GM19328 (cell line): Measurements from ENCODE around the gene PDPR.
"Not testable (repeated sequence)": the region's sequence is repeated elsewhere in the genome, so short reads cannot be mapped to it uniquely, and the experiment has no call there.

ENCODE experiments used
- ATAC-seq: cut with Tn5 transposase; IDR thresholded peaks from one replicate; pipeline ENCODE4 v1.9.1; 2021; ENCODE audit warnings: mild to moderate bottlenecking, moderate library complexity; ENCODE audit not compliant: unreplicated experiment

Gene PDPR

GRCh38 chr16:70127706-70128105 lies 13.6 kb downstream of the PDPR start:
- ATAC-seq, result not testable (repeated sequence)

- not testable (repeated sequence) for ATAC-seq
Measured at GRCh38 chr16:70128844-70129243, 14.7 kb downstream of the PDPR start.

GRCh38 chr16:70135796-70136195 lies 21.7 kb downstream of the PDPR start:
- not testable (repeated sequence) for ATAC-seq

- not testable (repeated sequence) for ATAC-seq
Measured at GRCh38 chr16:70136595-70136994, 22.5 kb downstream of the PDPR start.

- not testable (repeated sequence) for ATAC-seq
Measured at GRCh38 chr16:70142739-70143138, 28.6 kb downstream of the PDPR start.

GRCh38 chr16:70143231-70143895 lies 29.2 kb downstream of the PDPR start:
- not testable (repeated sequence) for ATAC-seq

- not testable (repeated sequence) for ATAC-seq
Measured at GRCh38 chr16:70147853-70148252, 33.7 kb downstream of the PDPR start.

- not testable (repeated sequence) for ATAC-seq
Measured at GRCh38 chr16:70148453-70148852, 34.3 kb downstream of the PDPR start.

- ATAC-seq, result not testable (repeated sequence)
Measured at GRCh38 chr16:70149296-70149695, 35.2 kb downstream of the PDPR start.

GRCh38 chr16:70151391-70151790 lies 37.3 kb downstream of the PDPR start:
- ATAC-seq, result no peak

GRCh38 chr16:70151941-70152509 lies 37.9 kb downstream of the PDPR start:
- no peak for ATAC-seq

- no peak for ATAC-seq
Measured at GRCh38 chr16:70152578-70153302, 38.6 kb downstream of the PDPR start.

- not testable (repeated sequence) for ATAC-seq
Measured at GRCh38 chr16:70154736-70155135, 40.6 kb downstream of the PDPR start.

- no peak for ATAC-seq
Measured at GRCh38 chr16:70156207-70156978, 42.3 kb downstream of the PDPR start.

GRCh38 chr16:70157105-70157476 lies 43.0 kb downstream of the PDPR start:
- no peak for ATAC-seq

GRCh38 chr16:70157477-70158260 lies 43.5 kb downstream of the PDPR start:
- no peak for ATAC-seq

- no peak for ATAC-seq
Measured at GRCh38 chr16:70158261-70158939, 44.3 kb downstream of the PDPR start.

GRCh38 chr16:70159355-70160348 lies 45.5 kb downstream of the PDPR start:
- ATAC-seq, result no peak

- ATAC-seq, result no peak
Measured at GRCh38 chr16:70160388-70160787, 46.3 kb downstream of the PDPR start.
